ENCODE results near the gene RGS17. TPM values are rescaled to one million over a fixed set of nuclear protein-coding genes. Genes with fewer than 3 reads are reported as not detected.

Gene RGS17
- total RNA-seq, 1 donor from 2014 or later = 0.26 TPM

DNA sequence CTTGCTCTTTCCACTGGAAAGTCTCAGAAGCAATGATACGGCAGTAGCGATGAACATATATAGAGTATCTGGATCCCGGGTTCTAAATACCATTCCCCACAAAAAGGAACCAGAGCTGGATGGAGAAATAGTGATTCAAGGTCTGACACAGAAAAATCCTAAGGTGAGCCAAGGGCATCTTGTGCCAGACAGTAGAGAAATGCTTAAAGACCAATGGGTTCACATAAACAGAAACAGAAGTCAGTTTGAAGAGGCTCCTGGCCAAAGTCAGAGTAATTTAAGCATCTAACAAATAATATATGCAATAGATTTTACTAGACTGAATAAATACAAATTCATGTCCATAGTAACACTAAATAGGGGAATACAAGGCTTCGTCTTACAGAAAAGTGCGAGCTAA, 54.7 kb downstream of the RGS17 start:
- Histone ChIP-seq H3K4me3 (no peak overlapping the region), H3K4me1 (no peaks in the 10 kb centered on the region), H3K36me3 (no peaks in the 10 kb centered on the region), H3K27me3 (no peaks in the 10 kb centered on the region), H3K27ac (no peak overlapping the region), H3K9me3 (no peaks in the 10 kb centered on the region)
- ATAC-seq (no peak), DNase-seq (no peak)
- TF ChIP-seq, protein P1, sequence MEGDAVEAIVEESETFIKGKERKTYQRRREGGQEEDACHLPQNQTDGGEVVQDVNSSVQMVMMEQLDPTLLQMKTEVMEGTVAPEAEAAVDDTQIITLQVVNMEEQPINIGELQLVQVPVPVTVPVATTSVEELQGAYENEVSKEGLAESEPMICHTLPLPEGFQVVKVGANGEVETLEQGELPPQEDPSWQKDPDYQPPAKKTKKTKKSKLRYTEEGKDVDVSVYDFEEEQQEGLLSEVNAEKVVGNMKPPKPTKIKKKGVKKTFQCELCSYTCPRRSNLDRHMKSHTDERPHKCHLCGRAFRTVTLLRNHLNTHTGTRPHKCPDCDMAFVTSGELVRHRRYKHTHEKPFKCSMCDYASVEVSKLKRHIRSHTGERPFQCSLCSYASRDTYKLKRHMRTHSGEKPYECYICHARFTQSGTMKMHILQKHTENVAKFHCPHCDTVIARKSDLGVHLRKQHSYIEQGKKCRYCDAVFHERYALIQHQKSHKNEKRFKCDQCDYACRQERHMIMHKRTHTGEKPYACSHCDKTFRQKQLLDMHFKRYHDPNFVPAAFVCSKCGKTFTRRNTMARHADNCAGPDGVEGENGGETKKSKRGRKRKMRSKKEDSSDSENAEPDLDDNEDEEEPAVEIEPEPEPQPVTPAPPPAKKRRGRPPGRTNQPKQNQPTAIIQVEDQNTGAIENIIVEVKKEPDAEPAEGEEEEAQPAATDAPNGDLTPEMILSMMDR (IDR thresholded peaks at IDR 0.05) = no peak
- intact Hi-C loops (cut with DNase I) = no loop called here

DNA sequence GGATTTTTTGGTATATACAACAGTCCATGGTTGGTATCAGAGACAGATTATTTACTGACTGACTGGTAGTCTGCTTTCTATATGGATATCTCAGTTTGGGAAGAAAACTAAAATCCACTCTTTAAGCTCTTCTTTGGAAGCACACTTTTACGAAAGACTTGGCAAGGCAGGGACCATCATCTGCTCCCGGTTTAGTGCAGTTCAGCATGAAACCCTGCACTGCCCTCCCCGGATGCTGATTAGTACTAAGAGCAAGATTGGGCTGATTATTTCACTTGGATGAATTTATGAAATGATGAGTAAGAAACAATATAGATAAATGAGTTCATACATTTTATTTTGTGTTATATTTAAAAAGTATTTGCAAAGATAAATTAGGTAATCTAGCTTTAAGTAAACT, 56.3 kb downstream of the RGS17 start:
- TF ChIP-seq, protein P1 (IDR thresholded peaks at IDR 0.05) = no peak
- intact Hi-C loops (cut with DNase I) = no loop called here
- Histone ChIP-seq H3K36me3 (no peaks in the 10 kb centered on the region), H3K4me1 (no peaks in the 10 kb centered on the region), H3K27me3 (no peaks in the 10 kb centered on the region), H3K4me3 (no peak overlapping the region), H3K27ac (no peak overlapping the region), H3K9me3 (no peaks in the 10 kb centered on the region)
- DNase-seq (no peak), ATAC-seq (no peak)

DNA sequence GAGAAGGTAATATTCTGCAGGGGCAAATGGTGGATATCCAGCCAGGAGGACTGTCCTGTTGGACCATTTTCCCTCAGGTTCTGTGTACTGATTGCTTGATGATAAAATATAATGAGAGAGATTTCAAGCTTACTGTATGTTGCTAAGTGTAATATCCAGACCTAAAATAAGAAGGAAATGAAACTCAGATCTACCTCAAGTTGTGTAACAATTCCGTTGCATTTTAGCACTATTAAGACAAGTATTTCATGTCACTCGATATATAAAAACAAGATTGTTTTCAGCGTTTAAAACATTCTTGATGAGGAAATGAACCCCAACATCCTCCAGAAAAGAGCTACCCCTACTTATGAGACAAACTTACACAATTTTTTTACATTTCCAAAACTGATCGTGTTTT, 57.2 kb downstream of the RGS17 start:
- H3K4me3 ChIP-seq = no peak overlapping the region
- no peaks in the 10 kb centered on the region for H3K36me3 ChIP-seq
- TF ChIP-seq, protein P1 (IDR thresholded peaks at IDR 0.05) = no peak
- DNase-seq (no peak), ATAC-seq (no peak)
- no peaks in the 10 kb centered on the region for H3K9me3 ChIP-seq
- H3K27ac ChIP-seq = no peak overlapping the region
- intact Hi-C loops (cut with DNase I) = no loop called here
- no peaks in the 10 kb centered on the region for H3K27me3 ChIP-seq
- no peaks in the 10 kb centered on the region for H3K4me1 ChIP-seq

DNA sequence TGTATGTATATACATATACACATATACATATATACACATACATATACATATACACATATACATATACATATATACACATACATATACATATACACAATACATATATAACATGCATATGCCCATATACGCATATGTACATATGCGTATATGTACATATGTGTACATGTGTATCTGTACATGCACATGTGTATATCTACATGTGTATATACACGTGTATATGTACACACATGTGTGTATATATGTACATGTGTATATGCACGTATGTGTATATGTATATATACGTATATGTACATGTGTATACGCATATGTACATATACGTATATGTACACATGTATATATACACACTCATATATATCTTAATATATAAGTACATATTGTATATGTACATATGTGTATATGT, 60.3 kb downstream of the RGS17 start:
- intact Hi-C loops (cut with DNase I) = no loop called here
- TF ChIP-seq, protein P1 (IDR thresholded peaks at IDR 0.05) = no peak

DNA sequence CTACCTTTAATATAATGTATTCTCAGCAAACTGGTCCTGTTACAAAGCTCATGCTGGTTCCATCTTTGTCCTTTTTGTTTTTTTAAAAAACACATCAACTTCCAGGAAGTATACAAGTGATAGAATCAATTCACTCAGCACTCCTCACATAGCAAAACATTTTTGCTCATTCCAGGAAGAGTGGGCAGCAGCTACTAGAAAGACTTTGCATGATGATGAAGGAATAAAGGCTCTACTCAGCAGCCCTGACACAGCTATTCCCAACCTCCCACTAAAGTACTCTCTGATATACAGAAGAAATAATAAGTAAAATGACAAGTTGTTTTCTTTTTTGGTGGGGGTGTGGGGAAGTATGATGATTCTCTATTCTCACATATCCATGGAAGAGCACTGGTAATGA, 61.2 kb downstream of the RGS17 start:
- Histone ChIP-seq H3K27ac (no peak overlapping the region), H3K9me3 (no peaks in the 10 kb centered on the region), H3K4me1 (no peaks in the 10 kb centered on the region), H3K36me3 (no peaks in the 10 kb centered on the region), H3K27me3 (no peaks in the 10 kb centered on the region), H3K4me3 (no peak overlapping the region)
- ATAC-seq (no peak), DNase-seq (no peak)
- TF ChIP-seq, protein P1 (IDR thresholded peaks at IDR 0.05) = no peak
- intact Hi-C loops (cut with DNase I) = no loop called here

More for the DNA sequence above, 60.3 kb downstream of the RGS17 start:
- H3K27ac ChIP-seq = no peak overlapping the region
- H3K27me3 ChIP-seq = no peaks in the 10 kb centered on the region
- no peak for DNase-seq
- H3K36me3 ChIP-seq = no peaks in the 10 kb centered on the region
- ATAC-seq = no peak
- no peak overlapping the region for H3K4me3 ChIP-seq
- H3K4me1 ChIP-seq = no peaks in the 10 kb centered on the region
- no peaks in the 10 kb centered on the region for H3K9me3 ChIP-seq

DNA sequence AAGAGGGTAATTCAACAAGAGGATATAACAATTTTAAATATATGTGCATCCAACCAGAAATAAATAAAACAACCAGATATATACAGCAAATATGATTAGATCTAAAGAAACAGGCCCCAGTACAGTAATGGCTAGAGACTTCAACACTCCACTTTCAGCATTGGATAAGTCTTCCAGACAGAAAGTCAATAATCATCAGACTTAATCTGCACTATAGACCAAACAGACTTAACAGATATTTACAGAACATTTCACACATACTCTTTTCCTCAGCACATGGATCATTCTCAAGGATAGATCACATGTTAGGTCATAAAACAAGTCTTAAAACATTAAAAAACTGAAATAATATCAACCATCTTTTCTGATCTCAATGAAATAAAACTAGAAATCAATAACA, 65.9 kb downstream of the RGS17 start:
- no peaks in the 10 kb centered on the region for H3K36me3 ChIP-seq
- TF ChIP-seq, protein P1 (IDR thresholded peaks at IDR 0.05) = no peak
- ATAC-seq = no peak
- H3K27ac ChIP-seq = no peak overlapping the region
- H3K4me1 ChIP-seq = no peaks in the 10 kb centered on the region
- no peaks in the 10 kb centered on the region for H3K27me3 ChIP-seq
- no peak overlapping the region for H3K4me3 ChIP-seq
- intact Hi-C loops (cut with DNase I) = no loop called here
- no peaks in the 10 kb centered on the region for H3K9me3 ChIP-seq
- DNase-seq = no peak
